GM12873 (cell line): ENCODE data around the gene LCMT1.

ENCODE experiments used
- CTCF ChIP-seq: IDR thresholded peaks from 2 replicates; pipeline ENCODE4 v1.5.1; 2012; ENCODE audit warnings: low read depth, mild to moderate bottlenecking, moderate library complexity, low read length, control low read depth; ENCODE audit not compliant: insufficient read depth; ENCODE audit errors: missing control alignments

LCMT1 gene

GRCh38 chr16:25217112-25217511, 105.6 kb downstream of the LCMT1 start:
- no peak for TF ChIP-seq CTCF

- TF ChIP-seq CTCF: no peak
Measured at GRCh38 chr16:25217921-25218320, 106.4 kb downstream of the LCMT1 start.

GRCh38 chr16:25219070-25219737, 107.7 kb downstream of the LCMT1 start:
- no peak for TF ChIP-seq CTCF

GRCh38 chr16:25222959-25223358, 111.4 kb downstream of the LCMT1 start:
- no peak for TF ChIP-seq CTCF

- TF ChIP-seq CTCF: no peak
Measured at GRCh38 chr16:25223964-25224363, 112.4 kb downstream of the LCMT1 start.

- TF ChIP-seq CTCF: no peak
Measured at GRCh38 chr16:25224731-25225319, 113.3 kb downstream of the LCMT1 start.
